ENCODE data around the gene ATF6.

The ATF6 gene

DNA sequence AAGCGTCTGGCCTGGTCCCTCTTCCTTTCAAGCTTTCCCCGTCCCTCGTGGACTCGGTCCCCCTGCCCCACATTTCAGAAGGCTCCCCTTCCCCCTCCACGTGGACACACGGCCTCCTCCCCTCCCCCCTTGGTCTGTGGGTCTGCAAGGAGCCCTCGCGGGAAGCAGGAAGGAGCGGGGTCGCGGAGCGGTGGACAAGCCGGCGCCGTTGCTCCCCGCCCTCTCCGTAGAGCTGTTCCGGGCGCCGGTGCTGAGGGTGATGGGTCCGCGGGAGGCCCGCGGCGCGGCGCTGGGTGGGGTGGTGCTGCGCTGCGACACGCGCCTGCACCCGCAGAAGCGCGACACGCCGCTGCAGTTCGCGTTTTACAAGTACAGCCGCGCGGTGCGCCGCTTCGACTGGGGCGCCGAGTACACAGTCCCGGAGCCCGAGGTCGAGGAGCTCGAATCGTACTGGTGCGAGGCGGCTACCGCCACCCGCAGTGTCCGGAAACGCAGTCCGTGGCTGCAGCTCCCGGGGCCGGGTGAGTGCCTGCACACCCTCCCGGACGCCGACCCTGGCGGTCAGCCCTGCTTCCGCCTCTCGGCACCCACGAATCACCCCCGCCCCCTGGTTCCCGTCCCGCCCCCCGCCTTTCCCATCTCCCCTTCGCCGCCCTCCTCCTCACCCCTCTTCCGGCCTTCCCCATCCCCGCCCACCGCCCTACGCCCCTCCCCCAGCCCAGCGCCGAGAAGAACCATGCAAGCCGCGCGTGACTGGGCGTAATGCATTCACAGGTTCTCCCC is 39.5 kb upstream of the ATF6 start:
- no peak overlapping the region for H3K27ac Mint-ChIP-seq
- peak overlapping the region; percentile 93 for H3K4me3 Mint-ChIP-seq
- H3K4me1 Mint-ChIP-seq: peaks cover 34% of the 10 kb centered on the region
- H3K27me3 Mint-ChIP-seq (ENCODE audit: low read depth, poor library complexity): peaks cover 80% of the 10 kb centered on the region
- TF ChIP-seq, protein P1, sequence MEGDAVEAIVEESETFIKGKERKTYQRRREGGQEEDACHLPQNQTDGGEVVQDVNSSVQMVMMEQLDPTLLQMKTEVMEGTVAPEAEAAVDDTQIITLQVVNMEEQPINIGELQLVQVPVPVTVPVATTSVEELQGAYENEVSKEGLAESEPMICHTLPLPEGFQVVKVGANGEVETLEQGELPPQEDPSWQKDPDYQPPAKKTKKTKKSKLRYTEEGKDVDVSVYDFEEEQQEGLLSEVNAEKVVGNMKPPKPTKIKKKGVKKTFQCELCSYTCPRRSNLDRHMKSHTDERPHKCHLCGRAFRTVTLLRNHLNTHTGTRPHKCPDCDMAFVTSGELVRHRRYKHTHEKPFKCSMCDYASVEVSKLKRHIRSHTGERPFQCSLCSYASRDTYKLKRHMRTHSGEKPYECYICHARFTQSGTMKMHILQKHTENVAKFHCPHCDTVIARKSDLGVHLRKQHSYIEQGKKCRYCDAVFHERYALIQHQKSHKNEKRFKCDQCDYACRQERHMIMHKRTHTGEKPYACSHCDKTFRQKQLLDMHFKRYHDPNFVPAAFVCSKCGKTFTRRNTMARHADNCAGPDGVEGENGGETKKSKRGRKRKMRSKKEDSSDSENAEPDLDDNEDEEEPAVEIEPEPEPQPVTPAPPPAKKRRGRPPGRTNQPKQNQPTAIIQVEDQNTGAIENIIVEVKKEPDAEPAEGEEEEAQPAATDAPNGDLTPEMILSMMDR (IDR thresholded peaks at IDR 0.05): no peak
- H3K36me3 Mint-ChIP-seq (ENCODE audit: low read depth): no peaks in the 10 kb centered on the region
- DNase-seq: peak; percentile 88
- H3K9me3 Mint-ChIP-seq: no peaks in the 10 kb centered on the region

DNA sequence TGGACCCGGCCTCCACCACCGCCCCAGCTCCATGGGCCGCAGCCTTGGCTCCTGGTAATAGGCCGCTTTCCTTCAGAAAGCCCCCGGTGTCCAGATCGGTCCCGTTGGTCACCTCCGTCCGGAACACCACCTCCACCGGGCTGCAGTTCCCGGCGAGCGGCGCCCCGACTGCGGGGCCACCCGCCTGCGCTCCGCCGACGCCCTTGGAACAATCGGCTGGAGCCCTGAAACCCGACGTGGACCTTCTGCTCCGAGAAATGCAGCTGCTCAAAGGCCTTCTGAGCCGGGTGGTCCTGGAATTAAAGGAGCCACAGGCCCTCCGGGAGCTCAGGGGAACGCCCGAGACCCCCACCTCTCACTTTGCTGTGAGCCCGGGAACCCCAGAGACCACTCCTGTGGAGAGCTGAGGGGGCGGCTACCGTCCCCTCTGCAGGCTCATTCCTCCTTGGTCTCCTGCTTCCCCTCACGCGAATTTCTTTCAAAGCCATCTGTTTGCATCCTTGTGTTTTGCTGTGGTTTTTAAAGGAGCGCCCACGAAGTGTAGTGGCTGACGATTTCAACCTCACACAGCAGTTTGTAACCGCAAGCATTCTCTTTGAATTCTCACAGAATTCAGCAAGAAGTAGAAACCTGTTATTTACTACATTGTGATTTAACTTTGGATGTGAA is 38.7 kb upstream of the ATF6 start:
- H3K36me3 Mint-ChIP-seq (ENCODE audit: low read depth): no peaks in the 10 kb centered on the region
- no peak overlapping the region for H3K27ac Mint-ChIP-seq
- H3K9me3 Mint-ChIP-seq: no peaks in the 10 kb centered on the region
- H3K27me3 Mint-ChIP-seq (ENCODE audit: low read depth, poor library complexity): peaks cover 77% of the 10 kb centered on the region
- peaks cover 35% of the 10 kb centered on the region for H3K4me1 Mint-ChIP-seq
- TF ChIP-seq, protein P1 (IDR thresholded peaks at IDR 0.05): no peak
- peak overlapping the region; percentile 93 for H3K4me3 Mint-ChIP-seq
- DNase-seq: no peak

- Mint-ChIP-seq H3K27me3 (ENCODE audit: low read depth, poor library complexity) (peaks cover 71% of the 10 kb centered on the region), H3K9me3 (no peaks in the 10 kb centered on the region), H3K36me3 (ENCODE audit: low read depth) (no peaks in the 10 kb centered on the region), H3K4me1 (peaks cover 40% of the 10 kb centered on the region), H3K4me3 (peak overlapping the region; percentile 93), H3K27ac (no peak overlapping the region)
- TF ChIP-seq, protein P1 (IDR thresholded peaks at IDR 0.05): no peak
- no peak for DNase-seq
These were observed 37.5 kb upstream of the ATF6 start for GRCh38 chr1:161728376-161729226.

- Mint-ChIP-seq H3K36me3 (ENCODE audit: low read depth) (no peaks in the 10 kb centered on the region), H3K4me1 (peaks cover 34% of the 10 kb centered on the region), H3K4me3 (no peak overlapping the region), H3K27ac (no peak overlapping the region), H3K27me3 (ENCODE audit: low read depth, poor library complexity) (peaks cover 69% of the 10 kb centered on the region), H3K9me3 (no peaks in the 10 kb centered on the region)
- DNase-seq: no peak
- TF ChIP-seq, protein P1 (IDR thresholded peaks at IDR 0.05): no peak
These were observed 36.0 kb upstream of the ATF6 start for GRCh38 chr1:161730050-161730564.

- peaks cover 68% of the 10 kb centered on the region for H3K27me3 Mint-ChIP-seq (ENCODE audit: low read depth, poor library complexity)
- no peak overlapping the region for H3K4me3 Mint-ChIP-seq
- no peak overlapping the region for H3K27ac Mint-ChIP-seq
- peaks cover 23% of the 10 kb centered on the region for H3K4me1 Mint-ChIP-seq
- H3K9me3 Mint-ChIP-seq: no peaks in the 10 kb centered on the region
- TF ChIP-seq, protein P1 (IDR thresholded peaks at IDR 0.05): no peak
- no peaks in the 10 kb centered on the region for H3K36me3 Mint-ChIP-seq (ENCODE audit: low read depth)
- no peak for DNase-seq
These were observed 34.9 kb upstream of the ATF6 start for GRCh38 chr1:161731241-161731640.

Data from nephron progenitor cell (in vitro differentiated cells).